HepG2 (cell line): ENCODE results near the gene USE1. TPM values are rescaled to one million over a fixed set of nuclear protein-coding genes. Genes with fewer than 3 reads are reported as not detected.

ENCODE experiments used
- ELF4 ChIP-seq: sonication (generic); formaldehyde crosslinking; IDR thresholded peaks from 2 replicates; pipeline ENCODE4 v1.5.0; 2020; ENCODE audit warnings: missing genetic modification reagents, mild to moderate bottlenecking, moderate library complexity, borderline replicate concordance
- EP300 ChIP-seq, 3 experiments: sonication (generic) in 1 of 3; formaldehyde crosslinking in 1 of 3; IDR thresholded peaks; 2 replicates each; pipeline versions ENCODE4 v1.5.1 to v1.6.1; 2011 to 2020; ENCODE audit warnings: low read depth in 2 of 3, low read length in 2 of 3, borderline replicate concordance in 1 of 3, improper control_type of control experiment in 1 of 3, mild to moderate bottlenecking in 1 of 3, missing genetic modification reagents in 1 of 3, moderate library complexity in 1 of 3
- HOXA7 ChIP-seq: sonication (generic); formaldehyde crosslinking; IDR thresholded peaks from 2 replicates; pipeline ENCODE4 v1.8.1; 2022; ENCODE audit warnings: mild to moderate bottlenecking, missing genetic modification reagents, moderate library complexity
- NFYB ChIP-seq: sonication (generic); formaldehyde crosslinking; IDR thresholded peaks from 2 replicates; pipeline ENCODE4 v1.4.0; 2020; ENCODE audit warnings: missing genetic modification reagents
- ONECUT2 ChIP-seq: sonication (generic); formaldehyde crosslinking; IDR thresholded peaks from 2 replicates; pipeline ENCODE4 v1.4.0; 2020; ENCODE audit warnings: missing genetic modification reagents
- RFX5 ChIP-seq: IDR thresholded peaks from 2 replicates; pipeline ENCODE4 v1.6.1; 2011; ENCODE audit warnings: low read depth, low read length, improper control_type of control experiment
- SAP130 ChIP-seq: IDR thresholded peaks from 2 replicates; pipeline ENCODE4 v1.6.1; 2016; ENCODE audit warnings: low read depth
- TOPORS ChIP-seq: sonication (generic); formaldehyde crosslinking; IDR thresholded peaks from 2 replicates; pipeline ENCODE4 v1.8.0; 2023; ENCODE audit warnings: mild to moderate bottlenecking, missing genetic modification reagents
- ZBTB14 ChIP-seq: sonication (generic); formaldehyde crosslinking; IDR thresholded peaks from 2 replicates; pipeline ENCODE4 v1.4.0; 2020; ENCODE audit warnings: missing genetic modification reagents
- ZBTB37 ChIP-seq: sonication (generic); formaldehyde crosslinking; IDR thresholded peaks from 2 replicates; pipeline ENCODE4 v1.4.0; 2020; ENCODE audit warnings: mild to moderate bottlenecking, missing genetic modification reagents
- ZNF639 ChIP-seq: conservative IDR thresholded peaks from 2 replicates; pipeline ENCODE4 v1.6.1; 2018; ENCODE audit warnings: missing genetic modification reagents
- ZNF749 ChIP-seq: sonication (generic); formaldehyde crosslinking; IDR thresholded peaks from 2 replicates; pipeline ENCODE4 v1.8.0; 2022; ENCODE audit warnings: mild to moderate bottlenecking, missing genetic modification reagents, moderate library complexity, borderline replicate concordance
- ZNF75D ChIP-seq: sonication (generic); formaldehyde crosslinking; IDR thresholded peaks from 2 replicates; pipeline ENCODE4 v1.8.1; 2023; ENCODE audit warnings: missing genetic modification reagents, mild to moderate bottlenecking, borderline replicate concordance
- ZNF781 ChIP-seq: sonication (generic); formaldehyde crosslinking; IDR thresholded peaks from 2 replicates; pipeline ENCODE4 v1.5.1; 2020; ENCODE audit warnings: borderline replicate concordance, mild to moderate bottlenecking, missing genetic modification reagents; ENCODE audit errors: not compliant biosample characterization
- ZNF790 ChIP-seq: sonication (generic); formaldehyde crosslinking; IDR thresholded peaks from 2 replicates; pipeline ENCODE4 v1.8.0; 2022; ENCODE audit warnings: missing genetic modification reagents, mild to moderate bottlenecking, borderline replicate concordance
- polyA plus RNA-seq, 8 experiments: library from polyadenylated mRNA; depleted of rRNA in 3 of 8; stranded (reverse) in 7 of 8; unstranded in 1 of 8; fragments of >200 nt; fragmentation: Illumina TruSeq in 4 of 8; extraction: Trizol in 4 of 8; gene quantifications; 2 replicates each; pipeline versions ENCODE4 v1.2.1 to v1.2.3, GENCODE V29; 2011 to 2016; ENCODE audit warnings: low read depth in 4 of 8, missing spikeins in 1 of 8, mixed read lengths in 1 of 8; ENCODE audit not compliant: insufficient read depth in 1 of 8
- total RNA-seq, 5 experiments: library from RNA; depleted of rRNA; stranded (reverse); fragments of >200 nt; fragmentation: Illumina TruSeq; extraction: Trizol; gene quantifications; 2 replicates each; pipeline ENCODE4 v1.2.3, GENCODE V29; 2016; ENCODE audit warnings: low read depth in 1 of 5
- TF ChIP-seq, protein P1 (sequence below): sonication (generic); formaldehyde crosslinking; IDR thresholded peaks from 2 replicates; pipeline ENCODE4 v1.5.1; 2020; ENCODE audit warnings: mild to moderate bottlenecking, moderate library complexity, missing genetic modification reagents
- TF ChIP-seq, protein P2 (sequence below): sonication (generic); formaldehyde crosslinking; IDR thresholded peaks from 2 replicates; pipeline ENCODE4 v1.8.0; 2022; ENCODE audit warnings: missing genetic modification reagents, mild to moderate bottlenecking, inconsistent platforms, borderline replicate concordance
- TF ChIP-seq, protein P3 (sequence below): sonication (generic); formaldehyde crosslinking; conservative IDR thresholded peaks from 2 replicates; pipeline ENCODE4 v1.4.0; 2020; ENCODE audit warnings: missing genetic modification reagents
- TF ChIP-seq, protein P4 (sequence below): sonication (generic); formaldehyde crosslinking; IDR thresholded peaks from 2 replicates; pipeline ENCODE4 v1.4.0; 2020; ENCODE audit warnings: missing genetic modification reagents

Gene USE1
- total and polyA plus RNA-seq, 2 of the 13 experiments (the other 11 are each of a cell fraction or from before 2014, with no cell fraction given): 9.9 to 17.6 TPM

DNA sequence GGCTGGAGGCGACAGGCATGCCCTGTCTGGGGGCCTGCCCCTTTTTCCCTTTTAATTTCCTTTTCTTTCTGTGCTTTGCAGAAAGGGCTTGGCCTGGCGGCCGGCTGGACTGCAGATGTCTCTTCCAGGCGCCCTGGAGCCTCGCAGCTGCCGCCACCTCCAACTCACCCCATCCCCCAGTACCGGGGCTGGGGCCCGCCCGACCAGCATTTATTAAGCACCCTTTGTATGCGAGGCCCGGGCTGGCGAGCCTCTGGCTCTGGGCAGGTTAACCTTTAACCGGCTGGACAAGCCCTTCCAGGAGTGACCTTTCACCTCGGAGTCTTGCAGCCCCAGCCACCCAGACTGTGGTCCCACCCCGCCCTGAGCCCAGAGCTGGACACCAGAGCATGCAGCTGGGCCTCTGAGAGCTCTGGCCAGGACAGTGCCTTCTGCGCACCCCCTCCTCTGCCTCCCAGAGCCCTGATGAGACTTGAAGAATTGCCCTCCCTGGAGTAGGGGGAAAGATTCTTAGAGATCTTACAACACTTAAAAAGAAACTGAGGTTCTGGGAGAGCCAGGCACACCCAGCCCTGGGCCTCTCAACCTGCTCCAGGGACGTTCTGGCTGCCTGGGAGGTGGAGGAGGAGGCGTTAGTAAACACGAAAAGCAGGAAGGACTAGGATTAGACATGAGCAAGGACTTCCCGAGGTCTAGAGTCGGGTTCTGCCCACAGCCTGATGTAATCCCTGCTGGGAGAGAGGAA, 31.7 kb downstream of the USE1 start (continued):
- TF ChIP-seq, protein P1, sequence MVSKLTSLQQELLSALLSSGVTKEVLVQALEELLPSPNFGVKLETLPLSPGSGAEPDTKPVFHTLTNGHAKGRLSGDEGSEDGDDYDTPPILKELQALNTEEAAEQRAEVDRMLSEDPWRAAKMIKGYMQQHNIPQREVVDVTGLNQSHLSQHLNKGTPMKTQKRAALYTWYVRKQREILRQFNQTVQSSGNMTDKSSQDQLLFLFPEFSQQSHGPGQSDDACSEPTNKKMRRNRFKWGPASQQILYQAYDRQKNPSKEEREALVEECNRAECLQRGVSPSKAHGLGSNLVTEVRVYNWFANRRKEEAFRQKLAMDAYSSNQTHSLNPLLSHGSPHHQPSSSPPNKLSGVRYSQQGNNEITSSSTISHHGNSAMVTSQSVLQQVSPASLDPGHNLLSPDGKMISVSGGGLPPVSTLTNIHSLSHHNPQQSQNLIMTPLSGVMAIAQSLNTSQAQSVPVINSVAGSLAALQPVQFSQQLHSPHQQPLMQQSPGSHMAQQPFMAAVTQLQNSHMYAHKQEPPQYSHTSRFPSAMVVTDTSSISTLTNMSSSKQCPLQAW (CRISPR knock-in tag): peak; percentile 11
- TF ChIP-seq ZNF639 (CRISPR knock-in tag) (no peak), NFYB (CRISPR knock-in tag) (no peak), ZNF75D (CRISPR knock-in tag) (no peak), EP300 (IDR thresholded peaks at IDR 0.05; ENCODE audit: low read depth in 2 of 2, low read length in 2 of 2) (no peak; a peak in 1 of 4 replicates), EP300 (CRISPR knock-in tag; IDR thresholded peaks at IDR 0.05; ENCODE audit: borderline replicate concordance) (no peak), ZBTB37 (CRISPR knock-in tag) (no peak), RFX5 (no peak), ZNF749 (CRISPR knock-in tag) (no peak), HOXA7 (CRISPR knock-in tag) (no peak), ONECUT2 (CRISPR knock-in tag) (no peak), ZNF781 (CRISPR knock-in tag) (no peak), TOPORS (CRISPR knock-in tag) (no peak), SAP130 (CRISPR knock-in tag) (peak; percentile 63), ELF4 (CRISPR knock-in tag) (no peak), ZNF790 (CRISPR knock-in tag) (no peak), ZBTB14 (CRISPR knock-in tag) (no peak)
- TF ChIP-seq, protein P2, sequence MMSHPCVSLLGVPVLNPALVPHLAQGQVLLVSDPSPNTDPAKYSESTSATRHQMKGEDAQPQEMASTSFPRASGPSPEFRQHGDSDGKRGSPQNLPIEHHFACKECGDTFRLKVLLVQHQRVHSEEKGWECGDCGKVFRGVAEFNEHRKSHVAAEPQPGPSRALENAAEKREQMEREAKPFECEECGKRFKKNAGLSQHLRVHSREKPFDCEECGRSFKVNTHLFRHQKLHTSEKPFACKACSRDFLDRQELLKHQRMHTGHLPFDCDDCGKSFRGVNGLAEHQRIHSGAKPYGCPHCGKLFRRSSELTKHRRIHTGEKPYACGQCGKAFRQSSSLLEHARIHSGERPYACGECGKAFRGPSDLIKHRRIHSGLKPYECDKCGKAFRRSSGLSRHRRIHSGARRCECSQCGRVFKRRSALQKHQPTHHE: no peak; the same call in 1 of the 2 replicates
- TF ChIP-seq, protein P3, sequence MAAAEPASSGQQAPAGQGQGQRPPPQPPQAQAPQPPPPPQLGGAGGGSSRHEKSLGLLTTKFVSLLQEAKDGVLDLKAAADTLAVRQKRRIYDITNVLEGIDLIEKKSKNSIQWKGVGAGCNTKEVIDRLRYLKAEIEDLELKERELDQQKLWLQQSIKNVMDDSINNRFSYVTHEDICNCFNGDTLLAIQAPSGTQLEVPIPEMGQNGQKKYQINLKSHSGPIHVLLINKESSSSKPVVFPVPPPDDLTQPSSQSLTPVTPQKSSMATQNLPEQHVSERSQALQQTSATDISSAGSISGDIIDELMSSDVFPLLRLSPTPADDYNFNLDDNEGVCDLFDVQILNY (CRISPR knock-in tag): no peak
- TF ChIP-seq, protein P4, sequence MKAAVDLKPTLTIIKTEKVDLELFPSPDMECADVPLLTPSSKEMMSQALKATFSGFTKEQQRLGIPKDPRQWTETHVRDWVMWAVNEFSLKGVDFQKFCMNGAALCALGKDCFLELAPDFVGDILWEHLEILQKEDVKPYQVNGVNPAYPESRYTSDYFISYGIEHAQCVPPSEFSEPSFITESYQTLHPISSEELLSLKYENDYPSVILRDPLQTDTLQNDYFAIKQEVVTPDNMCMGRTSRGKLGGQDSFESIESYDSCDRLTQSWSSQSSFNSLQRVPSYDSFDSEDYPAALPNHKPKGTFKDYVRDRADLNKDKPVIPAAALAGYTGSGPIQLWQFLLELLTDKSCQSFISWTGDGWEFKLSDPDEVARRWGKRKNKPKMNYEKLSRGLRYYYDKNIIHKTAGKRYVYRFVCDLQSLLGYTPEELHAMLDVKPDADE (CRISPR knock-in tag): no peak
